HEK293 (cell line): ENCODE results near the gene DUSP16.

ENCODE experiments used
- CTCF ChIA-PET: fragments of 350-600 bp; formaldehyde crosslinking; extraction: SDS; loops from one replicate; lab custom pipeline; 2021; ENCODE audit warnings: antibody characterized with exemption; lab: Yijun Ruan, JAX
- POLR2A ChIA-PET: fragments of 300-600 bp; formaldehyde crosslinking; extraction: SDS; loops from one replicate; lab custom pipeline; 2020; ENCODE audit warnings: antibody characterized with exemption, inconsistent platforms; lab: Yijun Ruan, JAX
- H3K27ac ChIP-seq: fragments of 200-500 bp; sonication (Bioruptor generic); 2 replicates; pipeline ENCODE4 v1.5.1; 2014; ENCODE audit warnings: low read depth, low read length, control low read depth, inconsistent platforms; ENCODE audit errors: extremely low read depth
- H3K36me3 ChIP-seq, 2 experiments: fragments of 200-500 bp in 1 of 2; sonication (Bioruptor generic) in 1 of 2; 1 replicate in 1 of 2; 2 replicates in 1 of 2; pipeline ENCODE4 v1.5.1; 2014 to 2017; ENCODE audit warnings: inconsistent platforms in 2 of 2, low read length in 2 of 2; ENCODE audit not compliant: control insufficient read depth in 2 of 2, insufficient read depth in 1 of 2
- H3K4me1 ChIP-seq: fragments of 200-500 bp; sonication (Bioruptor generic); 2 replicates; pipeline ENCODE4 v1.5.1; 2014; ENCODE audit warnings: mild to moderate bottlenecking, low read length, inconsistent platforms; ENCODE audit not compliant: control insufficient read depth, insufficient read depth
- H3K4me3 ChIP-seq: 2 replicates; pipeline ENCODE4 v1.5.1; 2011; ENCODE audit warnings: low read depth, mild to moderate bottlenecking, control low read depth, low read length, moderate library complexity
- H3K9me3 ChIP-seq: fragments of 200-500 bp; sonication (Bioruptor generic); 2 replicates; pipeline ENCODE4 v1.5.1; 2014; ENCODE audit warnings: low read depth, low read length, inconsistent platforms; ENCODE audit not compliant: control insufficient read depth, insufficient read depth
- BCL11B ChIP-seq: fragments of 450-650 bp; formaldehyde crosslinking; IDR thresholded peaks from 2 replicates; pipeline ENCODE4 v1.5.1; 2016; ENCODE audit warnings: low read depth, missing biosample characterization, missing genetic modification characterization
- BCL6B ChIP-seq: fragments of 450-650 bp; formaldehyde crosslinking; IDR thresholded peaks from 2 replicates; pipeline ENCODE4 v1.5.1; 2017; ENCODE audit warnings: missing biosample characterization, missing genetic modification characterization
- HOXD13 ChIP-seq: sonication (generic); formaldehyde crosslinking; IDR thresholded peaks from 2 replicates; pipeline ENCODE4 v1.8.0; 2022; ENCODE audit warnings: missing genetic modification reagents, borderline replicate concordance
- KLF1 ChIP-seq: fragments of 450-650 bp; formaldehyde crosslinking; IDR thresholded peaks from 2 replicates; pipeline ENCODE4 v1.5.1; 2016; ENCODE audit warnings: missing biosample characterization, missing genetic modification characterization
- KLF16 ChIP-seq: fragments of 450-650 bp; formaldehyde crosslinking; IDR thresholded peaks from 2 replicates; pipeline ENCODE4 v1.5.1; 2017; ENCODE audit warnings: missing biosample characterization, missing genetic modification characterization
- MEIS1 ChIP-seq: sonication (generic); formaldehyde crosslinking; IDR thresholded peaks from 2 replicates; pipeline ENCODE4 v1.8.1; 2022; ENCODE audit warnings: missing genetic modification reagents, mild to moderate bottlenecking, borderline replicate concordance
- REST ChIP-seq: fragments of 450-650 bp; formaldehyde crosslinking; IDR thresholded peaks from 2 replicates; pipeline ENCODE4 v1.5.1; 2016; ENCODE audit warnings: missing biosample characterization, missing genetic modification characterization
- SP3 ChIP-seq: fragments of 450-650 bp; formaldehyde crosslinking; IDR thresholded peaks from 2 replicates; pipeline ENCODE4 v1.5.1; 2016; ENCODE audit warnings: missing biosample characterization, missing genetic modification characterization
- ZFP3 ChIP-seq: fragments of 450-650 bp; formaldehyde crosslinking; IDR thresholded peaks from 2 replicates; pipeline ENCODE4 v1.5.1; 2016; ENCODE audit warnings: low read depth, missing biosample characterization, missing genetic modification characterization
- ZIC2 ChIP-seq: fragments of 450-650 bp; formaldehyde crosslinking; IDR thresholded peaks from 2 replicates; pipeline ENCODE4 v1.5.1; 2016; ENCODE audit warnings: missing biosample characterization, missing genetic modification characterization
- ZNF112 ChIP-seq: fragments of 450-650 bp; formaldehyde crosslinking; IDR thresholded peaks from 2 replicates; pipeline ENCODE4 v1.5.0; 2017; ENCODE audit warnings: missing biosample characterization, missing genetic modification characterization
- ZNF146 ChIP-seq: fragments of 450-650 bp; formaldehyde crosslinking; IDR thresholded peaks from 2 replicates; pipeline ENCODE4 v1.5.1; 2016; ENCODE audit warnings: missing biosample characterization, missing genetic modification characterization
- ZNF174 ChIP-seq: fragments of 450-650 bp; formaldehyde crosslinking; IDR thresholded peaks from 2 replicates; pipeline ENCODE4 v1.5.0; 2017; ENCODE audit warnings: missing biosample characterization, mild to moderate bottlenecking, missing genetic modification characterization
- ZNF19 ChIP-seq: fragments of 450-650 bp; formaldehyde crosslinking; IDR thresholded peaks from 2 replicates; pipeline ENCODE4; 2016; ENCODE audit warnings: missing biosample characterization, missing genetic modification characterization, low read depth
- ZNF239 ChIP-seq: fragments of 450-650 bp; formaldehyde crosslinking; IDR thresholded peaks from 2 replicates; pipeline ENCODE4 v1.5.1; 2016; ENCODE audit warnings: missing biosample characterization, missing genetic modification characterization
- ZNF292 ChIP-seq: fragments of 450-650 bp; formaldehyde crosslinking; IDR thresholded peaks from 2 replicates; pipeline ENCODE4 v1.5.1; 2016; ENCODE audit warnings: low read depth, missing biosample characterization, missing genetic modification characterization, borderline replicate concordance
- ZNF335 ChIP-seq: fragments of 450-650 bp; formaldehyde crosslinking; conservative IDR thresholded peaks from 2 replicates; pipeline ENCODE4 v1.5.1; 2016; ENCODE audit warnings: missing biosample characterization, missing genetic modification characterization
- ZNF350 ChIP-seq: fragments of 450-650 bp; formaldehyde crosslinking; IDR thresholded peaks from 2 replicates; pipeline ENCODE4 v1.5.0; 2017; ENCODE audit warnings: missing biosample characterization, mild to moderate bottlenecking, missing genetic modification characterization
- ZNF394 ChIP-seq: fragments of 450-650 bp; formaldehyde crosslinking; IDR thresholded peaks from 2 replicates; pipeline ENCODE4 v1.5.1; 2016; ENCODE audit warnings: missing biosample characterization, missing genetic modification characterization, mild to moderate bottlenecking, moderate library complexity, borderline replicate concordance
- ZNF404 ChIP-seq: fragments of 450-650 bp; formaldehyde crosslinking; IDR thresholded peaks from 2 replicates; pipeline ENCODE4 v1.5.1; 2017; ENCODE audit warnings: missing biosample characterization, missing genetic modification characterization
- ZNF423 ChIP-seq: fragments of 450-650 bp; formaldehyde crosslinking; IDR thresholded peaks from 2 replicates; pipeline ENCODE4 v1.5.1; 2016; ENCODE audit warnings: missing biosample characterization, missing genetic modification characterization
- ZNF514 ChIP-seq: fragments of 450-650 bp; formaldehyde crosslinking; IDR thresholded peaks from 2 replicates; pipeline ENCODE4 v1.5.1; 2016; ENCODE audit warnings: missing biosample characterization, missing genetic modification characterization
- ZNF610 ChIP-seq: fragments of 450-650 bp; formaldehyde crosslinking; IDR thresholded peaks from 2 replicates; pipeline ENCODE4 v1.5.1; 2016; ENCODE audit warnings: missing biosample characterization, missing genetic modification characterization, borderline replicate concordance
- ZNF621 ChIP-seq: fragments of 450-650 bp; formaldehyde crosslinking; IDR thresholded peaks from 2 replicates; pipeline ENCODE4 v1.5.1; 2017; ENCODE audit warnings: missing biosample characterization, missing genetic modification characterization
- ZNF654 ChIP-seq: fragments of 450-650 bp; formaldehyde crosslinking; IDR thresholded peaks from 2 replicates; pipeline ENCODE4 v1.5.1; 2016; ENCODE audit warnings: low read depth, missing biosample characterization, missing genetic modification characterization
- ZNF670 ChIP-seq: fragments of 450-650 bp; formaldehyde crosslinking; IDR thresholded peaks from 2 replicates; pipeline ENCODE4 v1.5.1; 2016; ENCODE audit warnings: missing biosample characterization, missing genetic modification characterization, low read depth
- ZNF843 ChIP-seq: fragments of 450-650 bp; formaldehyde crosslinking; IDR thresholded peaks from 2 replicates; pipeline ENCODE4 v1.5.1; 2016; ENCODE audit warnings: missing biosample characterization, missing genetic modification characterization
- ZSCAN23 ChIP-seq: fragments of 450-650 bp; formaldehyde crosslinking; IDR thresholded peaks from 2 replicates; pipeline ENCODE4 v1.5.1; 2016; ENCODE audit warnings: missing biosample characterization, missing genetic modification characterization
- TF ChIP-seq, protein P1 (sequence below): fragments of 450-650 bp; formaldehyde crosslinking; IDR thresholded peaks from 2 replicates; pipeline ENCODE4 v1.5.1; 2016; ENCODE audit warnings: missing biosample characterization, missing genetic modification characterization
- TF ChIP-seq, protein P2 (sequence below): fragments of 450-650 bp; formaldehyde crosslinking; IDR thresholded peaks from 2 replicates; pipeline ENCODE4 v1.5.1; 2016; ENCODE audit warnings: missing biosample characterization, missing genetic modification characterization

DUSP16 gene

DNA sequence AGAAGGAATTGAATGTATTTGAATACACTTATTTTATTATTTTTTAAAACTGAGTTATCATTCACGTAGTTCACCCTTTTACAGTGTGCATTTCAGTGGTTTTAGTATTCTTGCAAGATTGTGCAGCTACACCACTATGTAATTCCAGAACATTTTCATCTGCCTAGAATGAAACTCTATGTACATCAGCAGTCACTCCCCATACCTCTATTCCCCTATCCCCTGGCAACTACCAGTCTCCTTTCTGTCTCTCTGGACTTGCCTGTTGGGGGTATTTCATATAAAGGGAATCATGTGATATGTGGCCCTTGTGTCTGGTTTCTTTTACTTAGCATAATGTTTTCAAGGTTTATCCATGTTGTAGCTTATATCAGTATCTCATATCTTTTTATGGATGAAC is 109.0 kb downstream of the DUSP16 start (continued):
- TF ChIP-seq ZNF404 (tag by site-specific recombination) (no peak), ZNF112 (no peak), ZNF19 (no peak), REST (no peak), ZFP3 (no peak), ZNF174 (tag by site-specific recombination) (no peak), ZNF843 (no peak)

- no peaks in the 10 kb centered on the region for H3K9me3 ChIP-seq
- H3K36me3 ChIP-seq: no peaks in the 10 kb centered on the region
- H3K27ac ChIP-seq: no peak overlapping the region
- H3K4me1 ChIP-seq: no peaks in the 10 kb centered on the region
- TF ChIP-seq ZNF423 (tag by site-specific recombination) (no peak), MEIS1 (CRISPR knock-in tag) (no peak), HOXD13 (CRISPR knock-in tag) (no peak), ZSCAN23 (tag by site-specific recombination) (no peak), BCL6B (tag by site-specific recombination) (no peak), ZNF335 (no peak)
- TF ChIP-seq, protein P1, sequence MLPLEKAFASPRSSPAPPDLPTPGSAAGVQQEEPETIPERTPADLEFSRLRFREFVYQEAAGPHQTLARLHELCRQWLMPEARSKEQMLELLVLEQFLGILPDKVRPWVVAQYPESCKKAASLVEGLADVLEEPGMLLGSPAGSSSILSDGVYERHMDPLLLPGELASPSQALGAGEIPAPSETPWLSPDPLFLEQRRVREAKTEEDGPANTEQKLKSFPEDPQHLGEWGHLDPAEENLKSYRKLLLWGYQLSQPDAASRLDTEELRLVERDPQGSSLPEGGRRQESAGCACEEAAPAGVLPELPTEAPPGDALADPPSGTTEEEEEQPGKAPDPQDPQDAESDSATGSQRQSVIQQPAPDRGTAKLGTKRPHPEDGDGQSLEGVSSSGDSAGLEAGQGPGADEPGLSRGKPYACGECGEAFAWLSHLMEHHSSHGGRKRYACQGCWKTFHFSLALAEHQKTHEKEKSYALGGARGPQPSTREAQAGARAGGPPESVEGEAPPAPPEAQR: no peak
- ChIA-PET POLR2A (interaction anchor here (0.6 kb wide), 1 partner anchor 9 kb away, joined by 4 read pairs; no protein-coding TSS in a partner anchor), CTCF (no interaction called here)
- no peak overlapping the region for H3K4me3 ChIP-seq
Observed at GRCh38 chr12:12452326-12452902, 110.2 kb downstream of the DUSP16 start.

- H3K36me3 ChIP-seq: no peaks in the 10 kb centered on the region
- POLR2A ChIA-PET: no interaction called here
- no peak overlapping the region for H3K4me3 ChIP-seq
- CTCF ChIA-PET: no interaction called here
- no peaks in the 10 kb centered on the region for H3K9me3 ChIP-seq
- H3K27ac ChIP-seq: no peak overlapping the region
- no peaks in the 10 kb centered on the region for H3K4me1 ChIP-seq
- TF ChIP-seq ZNF394 (tag by site-specific recombination) (no peak), ZNF239 (tag by site-specific recombination) (no peak), KLF16 (tag by site-specific recombination) (no peak), ZNF654 (tag by site-specific recombination) (no peak), ZNF514 (tag by site-specific recombination) (no peak), ZNF621 (no peak), ZNF610 (tag by site-specific recombination) (no peak), ZNF292 (tag by site-specific recombination) (no peak), ZIC2 (tag by site-specific recombination) (no peak), BCL11B (tag by site-specific recombination) (no peak), ZNF146 (tag by site-specific recombination) (no peak), ZNF670 (no peak), ZNF350 (no peak), KLF1 (tag by site-specific recombination) (no peak), SP3 (tag by site-specific recombination) (no peak)
- TF ChIP-seq, protein P2, sequence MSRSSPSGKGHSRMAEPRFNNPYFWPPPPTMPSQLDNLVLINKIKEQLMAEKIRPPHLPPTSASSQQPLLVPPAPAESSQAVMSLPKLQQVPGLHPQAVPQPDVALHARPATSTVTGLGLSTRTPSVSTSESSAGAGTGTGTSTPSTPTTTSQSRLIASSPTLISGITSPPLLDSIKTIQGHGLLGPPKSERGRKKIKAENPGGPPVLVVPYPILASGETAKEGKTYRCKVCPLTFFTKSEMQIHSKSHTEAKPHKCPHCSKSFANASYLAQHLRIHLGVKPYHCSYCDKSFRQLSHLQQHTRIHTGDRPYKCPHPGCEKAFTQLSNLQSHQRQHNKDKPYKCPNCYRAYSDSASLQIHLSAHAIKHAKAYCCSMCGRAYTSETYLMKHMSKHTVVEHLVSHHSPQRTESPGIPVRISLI (tag by site-specific recombination): no peak
Observed at GRCh38 chr12:12451098-12451497, 111.6 kb downstream of the DUSP16 start.
